Hematopoietic multipotent progenitor cell treated with erythropoietin and hydrocortisone succinate and interleukin-3 and kit ligand, for 15 days (in vitro differentiated cells): Measurements from ENCODE around the gene PGPEP1.
"Not testable (repeated sequence)": the region's sequence is repeated elsewhere in the genome, so short reads cannot be mapped to it uniquely, and the experiment has no call there.

Source experiments
- DNase-seq: peaks from one replicate; pipeline ENCODE4 v3.0.0-alpha.2; 2015; ENCODE audit warnings: low spot score

Gene PGPEP1

DNA sequence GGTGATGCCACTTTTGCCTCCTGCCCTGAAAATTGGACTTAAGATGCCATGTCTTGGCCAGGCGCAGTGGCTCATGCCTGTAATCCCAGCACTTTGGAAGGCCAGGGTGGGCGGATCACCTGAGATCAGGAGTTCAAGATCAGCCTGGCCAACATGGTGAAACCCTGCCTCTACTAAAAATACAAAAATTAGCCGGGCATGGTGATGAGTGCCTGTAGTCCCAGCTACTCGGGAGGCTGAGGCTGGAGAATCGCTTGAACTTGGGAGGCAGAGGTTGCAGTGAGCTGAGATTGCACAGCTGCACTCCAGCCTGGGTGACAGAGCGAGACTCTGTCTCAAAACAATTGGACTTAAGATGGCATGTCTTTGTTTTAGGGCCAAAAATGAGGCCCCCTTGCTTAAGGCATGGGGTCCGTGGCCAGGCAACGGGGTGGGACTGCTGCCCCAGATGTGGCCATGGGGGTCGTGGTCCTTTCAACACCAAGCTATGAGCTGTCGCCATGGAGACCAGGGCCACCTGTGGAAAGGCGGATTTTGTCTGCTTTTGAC is 24.0 kb downstream of the PGPEP1 start:
- DNase-seq: not testable (repeated sequence)

DNA sequence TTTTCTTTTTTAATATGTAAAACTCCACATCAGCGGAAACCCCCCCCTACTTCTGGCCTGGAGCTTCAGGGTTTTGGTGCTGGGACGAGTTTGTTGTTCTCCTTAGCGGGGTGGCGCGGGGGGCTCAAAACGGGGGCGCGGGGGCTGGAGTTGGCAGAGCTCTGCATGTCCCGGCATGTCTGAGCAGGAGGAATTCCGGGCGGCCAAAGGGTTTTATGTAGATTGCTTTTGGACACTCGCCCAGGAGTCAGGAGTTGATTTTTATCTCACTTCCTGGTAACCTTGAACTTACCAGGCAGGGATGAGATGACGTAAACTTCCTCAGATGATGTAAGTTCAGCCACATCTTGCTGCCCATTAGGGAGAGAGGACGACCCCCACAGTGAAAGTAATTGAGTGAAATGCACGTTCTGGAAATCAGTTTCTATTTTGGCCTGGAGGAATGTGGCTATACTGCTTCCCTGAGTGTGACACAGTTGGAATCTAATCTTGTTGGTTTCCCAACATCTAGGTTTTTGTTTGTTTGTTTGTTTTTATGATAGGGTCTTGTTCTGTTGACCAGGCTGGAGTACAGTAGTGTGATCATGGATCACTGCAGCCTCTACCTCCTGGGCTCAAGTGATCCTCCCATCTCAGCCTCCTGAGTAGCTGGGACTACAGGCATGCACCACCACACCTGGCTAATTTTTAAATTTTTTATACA is 24.6 kb downstream of the PGPEP1 start:
- peak; percentile 86 for DNase-seq

DNA sequence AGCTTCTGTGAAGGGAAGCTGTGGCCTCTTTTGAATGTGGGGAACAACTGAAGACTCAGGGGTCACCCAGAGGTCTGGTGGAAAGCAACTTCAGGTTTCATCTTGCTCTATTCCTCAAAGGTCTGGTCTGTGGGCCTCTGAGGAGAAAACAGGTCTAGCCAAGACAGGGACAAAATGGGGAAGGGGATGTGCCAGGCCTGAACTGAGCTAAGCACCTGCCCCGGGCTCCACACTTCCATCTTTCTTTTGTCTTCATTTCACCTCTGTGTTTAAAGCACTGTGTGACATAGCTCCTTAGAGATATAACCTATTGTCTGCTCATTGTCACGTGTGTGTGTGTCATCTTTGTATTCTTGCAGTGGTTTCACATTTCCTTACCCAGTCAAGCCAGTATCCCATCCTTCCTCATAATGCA is 25.6 kb downstream of the PGPEP1 start:
- DNase-seq: no peak

DNA sequence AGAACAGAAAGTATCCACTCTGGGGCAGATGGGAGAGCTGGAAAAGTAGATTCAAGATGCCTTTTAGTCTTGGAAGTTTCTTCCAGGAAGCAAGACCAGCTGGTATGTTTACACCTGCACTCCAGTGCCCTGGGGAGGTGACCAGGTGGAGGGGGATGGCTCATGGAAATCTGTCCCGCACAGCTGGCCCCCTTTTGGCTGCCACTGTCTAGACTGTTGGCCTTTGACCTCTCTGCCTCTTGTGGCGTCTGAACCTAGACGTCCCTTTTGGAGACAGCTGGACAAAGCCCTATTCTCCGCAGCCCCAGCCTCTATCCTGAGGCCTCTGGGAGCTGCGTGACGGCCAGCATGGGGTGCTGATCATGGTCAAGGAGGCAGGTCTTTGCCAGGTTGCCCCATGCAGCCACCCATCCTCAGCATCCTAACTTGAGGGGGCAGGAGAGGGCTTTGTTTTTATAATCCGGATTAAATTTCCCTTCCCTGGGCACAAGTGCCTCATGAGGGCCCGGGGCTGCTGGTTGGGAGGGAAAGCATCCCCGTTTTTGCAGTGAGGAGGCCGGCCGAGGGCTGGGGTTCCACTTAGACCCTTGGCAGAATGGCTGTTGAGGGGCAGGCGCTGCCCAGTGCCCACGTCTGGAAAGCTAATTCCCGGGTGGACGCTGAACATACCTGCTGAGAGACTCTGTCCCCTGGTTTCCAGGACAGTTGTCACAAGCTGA is 28.3 kb downstream of the PGPEP1 start:
- no peak for DNase-seq

DNA sequence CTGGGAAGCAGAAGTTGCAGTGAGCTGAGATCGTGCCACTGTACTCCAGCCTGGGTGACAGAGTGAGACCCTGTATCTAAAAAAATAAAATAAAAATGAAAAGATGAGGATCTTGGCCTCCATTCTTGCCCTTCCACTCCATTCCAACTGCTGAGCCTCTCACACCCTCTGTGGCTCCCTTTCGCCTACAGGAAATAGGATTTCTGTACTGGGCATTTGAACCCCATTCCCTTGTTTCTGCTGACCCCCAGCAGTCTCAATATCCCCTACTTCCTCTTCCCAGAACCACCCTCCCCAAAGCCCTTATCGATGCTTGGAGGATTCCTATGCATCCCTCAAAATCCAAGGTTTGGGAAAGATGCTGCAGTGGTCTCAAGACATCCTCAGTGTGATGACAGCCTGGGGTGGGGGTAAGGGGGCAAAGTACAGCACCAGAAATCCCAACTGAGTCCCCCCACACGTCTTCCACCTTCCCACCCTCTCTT is 33.1 kb downstream of the PGPEP1 start:
- no peak for DNase-seq

DNA sequence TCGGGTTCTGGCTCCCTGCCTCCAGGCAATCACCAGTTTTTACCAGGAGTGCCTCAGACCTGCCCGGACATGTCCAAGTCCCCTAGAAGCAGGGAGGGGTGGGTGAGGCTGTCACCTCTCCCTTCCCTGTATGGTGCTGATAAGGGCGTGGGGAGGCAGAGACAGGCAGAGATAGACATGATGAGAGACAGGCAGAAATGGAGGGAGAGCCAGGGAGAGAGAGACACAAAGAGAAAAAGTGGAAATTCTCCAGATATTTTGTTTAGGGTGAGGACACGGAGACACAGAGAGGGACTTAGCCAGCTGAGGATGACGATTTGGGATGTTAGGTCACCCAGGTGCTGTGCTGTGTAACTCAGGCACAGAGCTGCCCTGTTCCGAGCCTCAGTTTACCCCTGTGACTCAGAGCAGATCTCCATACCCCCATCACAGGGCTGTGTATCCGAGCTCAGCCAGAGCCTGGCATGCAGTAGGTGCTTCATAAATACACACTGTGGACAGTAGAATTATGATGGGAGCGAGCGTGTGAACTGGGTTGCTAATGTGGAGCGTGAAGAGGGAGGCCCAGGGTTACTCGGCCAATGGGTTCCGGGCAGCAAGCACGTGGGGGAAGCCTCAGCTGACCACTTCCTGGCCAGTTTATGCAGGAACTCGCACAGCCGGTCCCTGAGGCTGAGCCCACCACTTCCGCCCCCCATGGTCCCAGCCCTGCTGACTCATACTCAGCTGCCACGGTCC is 33.7 kb downstream of the PGPEP1 start:
- DNase-seq: peak; percentile 96

DNA sequence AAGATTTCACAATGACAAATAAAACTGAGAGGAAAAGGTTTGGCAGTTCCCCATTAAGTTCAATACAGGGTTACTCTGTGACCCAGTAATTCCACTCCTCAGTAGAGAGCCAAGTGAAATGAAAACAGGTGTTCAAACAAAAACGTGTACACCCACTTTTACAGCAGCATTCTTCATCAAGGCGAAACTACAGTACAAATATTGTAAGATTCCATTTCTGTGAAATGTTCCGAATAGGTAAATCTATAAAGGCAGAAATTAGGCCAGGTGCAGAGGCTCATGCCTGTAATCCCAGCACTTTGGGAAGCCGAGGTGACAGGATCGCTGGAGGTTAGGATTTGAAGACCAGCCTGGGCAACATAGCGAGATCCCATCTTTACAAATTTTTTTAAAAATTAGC is 36.6 kb downstream of the PGPEP1 start:
- DNase-seq: peak; percentile 9

DNA sequence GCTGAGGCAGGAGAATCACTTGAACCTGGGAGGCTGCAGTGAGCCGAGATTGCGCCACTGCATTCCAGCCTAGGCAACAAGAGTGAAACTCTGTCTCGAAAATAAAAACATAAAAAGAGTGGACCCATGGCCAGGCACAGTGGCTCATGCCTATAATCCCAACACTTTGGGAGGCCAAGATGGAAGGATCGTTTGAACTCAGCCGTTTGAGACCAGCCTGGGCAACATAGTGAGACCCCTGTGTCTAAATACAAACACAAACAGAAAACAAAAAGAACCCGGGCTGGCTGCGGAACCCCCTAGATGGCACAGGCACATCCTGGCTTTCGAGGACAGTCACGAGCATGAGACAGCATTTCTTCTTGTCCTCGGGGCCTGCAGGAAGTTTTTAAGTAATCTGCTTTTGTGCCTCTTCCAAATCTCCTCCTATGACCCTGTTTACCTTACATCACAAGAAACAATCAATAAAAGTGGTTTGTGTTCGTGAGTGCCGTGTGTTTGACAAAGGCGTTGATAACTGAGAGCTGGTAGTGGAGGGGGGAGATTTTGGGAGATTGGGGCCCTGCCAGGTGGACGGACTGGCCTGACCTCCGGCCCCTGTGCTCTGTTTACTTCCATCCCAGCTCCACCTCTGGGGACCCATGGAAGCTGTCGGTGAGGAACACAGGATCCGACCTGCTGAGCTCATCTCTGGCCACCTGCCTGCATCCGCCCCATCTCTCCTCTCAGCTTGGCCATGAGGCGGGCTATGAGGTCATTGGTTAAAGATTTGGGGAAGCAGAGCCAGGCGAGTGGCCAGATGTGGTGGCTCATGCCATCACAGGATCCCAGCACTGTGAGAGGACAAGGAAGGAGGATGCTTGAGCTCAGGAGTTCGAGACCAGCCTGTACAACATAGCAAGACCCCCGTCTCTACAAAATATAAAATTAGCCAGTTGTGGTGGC is 39.7 kb downstream of the PGPEP1 start:
- peak; percentile 70 for DNase-seq

DNA sequence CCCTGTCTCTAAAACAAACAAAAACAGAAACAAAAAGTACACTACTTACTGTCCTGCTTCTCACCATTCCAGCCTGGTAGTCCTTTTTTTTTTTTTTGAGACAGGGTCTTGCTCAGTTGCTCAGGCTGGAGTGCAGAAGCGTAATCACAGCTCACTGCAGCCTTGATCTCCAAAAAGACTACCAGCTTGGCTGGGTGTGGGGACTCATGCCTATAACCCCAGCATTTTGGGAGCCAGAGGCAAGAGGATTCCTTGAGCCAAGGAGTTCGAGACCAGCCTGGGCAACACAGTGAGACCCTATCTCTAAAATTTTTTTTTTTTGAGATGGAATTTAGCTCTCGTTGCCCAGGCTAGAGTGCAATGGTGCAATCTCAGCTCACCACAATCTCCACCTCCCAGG is 40.4 kb downstream of the PGPEP1 start:
- DNase-seq: no peak

DNA sequence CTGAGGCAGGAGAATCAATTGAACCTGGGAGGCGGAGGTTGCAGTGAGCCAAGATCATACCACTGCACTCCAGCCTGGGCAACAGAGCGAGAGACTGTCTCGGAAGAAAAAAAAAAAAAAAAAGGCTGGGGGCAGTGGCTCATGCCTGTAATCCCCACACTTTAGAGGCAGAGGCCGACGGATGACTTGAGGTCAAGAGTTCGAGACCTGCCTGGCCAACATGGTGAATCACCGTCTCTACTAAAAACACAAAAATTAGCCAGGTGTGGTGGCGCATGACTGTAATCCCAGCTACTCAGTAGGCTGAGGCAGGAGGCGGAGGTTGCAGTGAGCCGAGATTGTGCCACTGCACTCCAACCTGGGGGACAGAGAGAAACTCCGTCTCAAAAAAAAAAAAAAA is 43.2 kb downstream of the PGPEP1 start:
- DNase-seq: not testable (repeated sequence)

DNA sequence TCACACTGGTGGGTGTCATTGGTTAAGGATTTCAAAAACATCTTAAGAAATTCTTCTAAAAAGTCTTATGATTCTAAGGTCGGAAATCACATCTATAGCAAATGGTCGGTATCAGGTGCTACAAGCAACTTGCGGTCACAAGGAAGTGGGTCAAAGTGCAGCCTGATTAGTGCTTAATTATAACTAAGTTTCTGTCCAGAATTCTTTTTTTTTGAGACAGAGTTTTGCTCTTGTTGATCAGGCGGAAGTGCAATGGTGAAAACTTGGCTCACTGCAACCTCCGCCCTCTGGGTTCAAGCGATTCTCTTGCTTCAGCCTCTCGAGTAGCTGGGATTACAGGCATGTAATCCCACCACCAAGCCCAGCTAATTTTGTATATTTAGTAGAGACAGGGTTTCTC is 44.4 kb downstream of the PGPEP1 start:
- DNase-seq: peak; percentile 9

DNA sequence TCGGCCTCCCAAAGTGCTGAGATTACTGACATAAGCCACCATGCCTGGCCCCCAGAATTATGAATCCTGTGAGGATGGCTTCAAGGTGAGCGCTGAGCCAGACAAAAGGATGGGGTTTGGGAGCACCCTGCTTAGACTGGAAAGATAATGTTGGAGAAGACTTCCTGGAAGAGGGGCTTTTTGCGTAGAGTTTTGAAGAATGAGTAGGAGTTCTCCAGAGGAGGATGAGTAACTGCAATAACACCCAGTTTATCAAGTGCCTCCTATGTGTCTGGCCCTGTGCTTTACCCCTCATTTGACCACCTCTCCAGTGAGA is 44.9 kb downstream of the PGPEP1 start:
- DNase-seq: no peak

DNA sequence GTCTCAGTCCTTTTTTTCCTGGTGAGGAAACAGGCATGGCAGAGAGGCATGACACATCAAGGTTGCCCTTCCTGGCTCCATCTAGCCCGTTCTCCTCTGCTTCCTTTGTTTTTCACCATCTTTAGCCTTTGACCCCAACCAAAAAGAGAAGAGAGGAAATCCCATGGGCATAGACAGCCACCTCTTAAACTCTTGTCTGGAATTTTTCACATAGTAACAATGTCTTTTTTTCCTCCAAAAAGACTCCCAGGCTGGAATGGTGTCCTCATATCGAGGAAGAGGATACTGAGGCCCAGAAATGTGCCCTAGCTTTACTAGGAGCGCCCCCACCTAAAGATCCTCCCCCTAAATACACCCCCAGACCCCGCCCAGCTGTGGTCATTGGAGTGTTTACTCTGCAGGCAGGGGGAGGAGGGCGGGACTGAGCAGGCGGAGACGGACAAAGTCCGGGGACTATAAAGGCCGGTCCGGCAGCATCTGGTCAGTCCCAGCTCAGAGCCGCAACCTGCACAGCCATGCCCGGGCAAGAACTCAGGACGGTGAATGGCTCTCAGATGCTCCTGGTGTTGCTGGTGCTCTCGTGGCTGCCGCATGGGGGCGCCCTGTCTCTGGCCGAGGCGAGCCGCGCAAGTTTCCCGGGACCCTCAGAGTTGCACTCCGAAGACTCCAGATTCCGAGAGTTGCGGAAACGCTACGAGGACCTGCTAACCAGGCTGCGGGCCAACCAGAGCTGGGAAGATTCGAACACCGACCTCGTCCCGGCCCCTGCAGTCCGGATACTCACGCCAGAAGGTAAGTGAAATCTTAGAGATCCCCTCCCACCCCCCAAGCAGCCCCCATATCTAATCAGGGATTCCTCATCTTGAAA is 45.5 kb downstream of the PGPEP1 start, which contains the start of gene GDF15:
GDF15 (plus strand) TSS at position 484 of the 868 bp plus-strand sequence; CDS start at position 516, 32 bp downstream.
- peak; percentile 82 for DNase-seq

DNA sequence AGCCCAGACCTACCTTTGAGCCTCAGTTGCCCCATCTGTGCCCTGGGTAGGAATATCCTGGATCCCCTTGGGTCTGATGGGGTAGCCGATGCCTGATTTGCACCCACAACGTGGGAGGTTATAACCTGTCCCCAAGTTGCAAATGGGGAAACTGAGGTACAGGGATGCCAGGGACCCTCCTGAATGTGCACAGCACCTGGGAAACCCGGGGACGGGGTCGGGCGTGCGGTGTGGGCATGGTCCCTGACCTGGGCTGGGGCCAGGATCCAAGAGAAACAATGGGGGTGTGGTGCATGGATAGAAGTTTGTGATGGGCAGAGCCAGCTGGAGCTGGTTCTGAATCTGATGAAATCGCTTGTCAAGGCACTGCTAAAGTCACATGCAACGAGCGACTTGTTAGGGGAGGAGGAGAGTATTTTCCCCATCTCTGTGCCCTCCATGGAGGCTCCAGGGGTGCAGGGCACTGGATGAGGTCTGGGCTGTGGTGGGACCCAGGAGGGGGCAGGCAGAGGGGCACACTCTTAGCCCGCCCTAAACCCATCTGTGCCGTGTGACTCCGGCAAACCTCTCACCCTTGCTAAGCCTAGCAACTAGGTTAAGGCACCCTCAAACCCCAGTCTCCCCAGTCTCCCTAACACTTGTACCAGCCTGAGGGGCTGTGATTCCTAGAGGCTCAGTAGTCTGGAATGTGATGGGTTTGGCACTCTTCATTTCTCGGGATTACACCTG is 46.3 kb downstream of the PGPEP1 start:
- DNase-seq: peak; percentile 72

DNA sequence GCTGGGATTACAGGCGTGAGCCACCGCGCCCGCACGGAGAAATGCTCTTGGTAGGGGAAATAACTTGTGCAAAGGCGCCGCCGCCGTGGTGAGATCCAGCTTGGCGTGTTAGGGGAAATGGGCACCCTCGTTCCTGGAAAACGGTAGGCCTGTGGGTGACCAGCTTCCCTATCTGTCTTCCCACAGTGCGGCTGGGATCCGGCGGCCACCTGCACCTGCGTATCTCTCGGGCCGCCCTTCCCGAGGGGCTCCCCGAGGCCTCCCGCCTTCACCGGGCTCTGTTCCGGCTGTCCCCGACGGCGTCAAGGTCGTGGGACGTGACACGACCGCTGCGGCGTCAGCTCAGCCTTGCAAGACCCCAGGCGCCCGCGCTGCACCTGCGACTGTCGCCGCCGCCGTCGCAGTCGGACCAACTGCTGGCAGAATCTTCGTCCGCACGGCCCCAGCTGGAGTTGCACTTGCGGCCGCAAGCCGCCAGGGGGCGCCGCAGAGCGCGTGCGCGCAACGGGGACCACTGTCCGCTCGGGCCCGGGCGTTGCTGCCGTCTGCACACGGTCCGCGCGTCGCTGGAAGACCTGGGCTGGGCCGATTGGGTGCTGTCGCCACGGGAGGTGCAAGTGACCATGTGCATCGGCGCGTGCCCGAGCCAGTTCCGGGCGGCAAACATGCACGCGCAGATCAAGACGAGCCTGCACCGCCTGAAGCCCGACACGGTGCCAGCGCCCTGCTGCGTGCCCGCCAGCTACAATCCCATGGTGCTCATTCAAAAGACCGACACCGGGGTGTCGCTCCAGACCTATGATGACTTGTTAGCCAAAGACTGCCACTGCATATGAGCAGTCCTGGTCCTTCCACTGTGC is 47.9 kb downstream of the PGPEP1 start:
- DNase-seq: peak; percentile 90

DNA sequence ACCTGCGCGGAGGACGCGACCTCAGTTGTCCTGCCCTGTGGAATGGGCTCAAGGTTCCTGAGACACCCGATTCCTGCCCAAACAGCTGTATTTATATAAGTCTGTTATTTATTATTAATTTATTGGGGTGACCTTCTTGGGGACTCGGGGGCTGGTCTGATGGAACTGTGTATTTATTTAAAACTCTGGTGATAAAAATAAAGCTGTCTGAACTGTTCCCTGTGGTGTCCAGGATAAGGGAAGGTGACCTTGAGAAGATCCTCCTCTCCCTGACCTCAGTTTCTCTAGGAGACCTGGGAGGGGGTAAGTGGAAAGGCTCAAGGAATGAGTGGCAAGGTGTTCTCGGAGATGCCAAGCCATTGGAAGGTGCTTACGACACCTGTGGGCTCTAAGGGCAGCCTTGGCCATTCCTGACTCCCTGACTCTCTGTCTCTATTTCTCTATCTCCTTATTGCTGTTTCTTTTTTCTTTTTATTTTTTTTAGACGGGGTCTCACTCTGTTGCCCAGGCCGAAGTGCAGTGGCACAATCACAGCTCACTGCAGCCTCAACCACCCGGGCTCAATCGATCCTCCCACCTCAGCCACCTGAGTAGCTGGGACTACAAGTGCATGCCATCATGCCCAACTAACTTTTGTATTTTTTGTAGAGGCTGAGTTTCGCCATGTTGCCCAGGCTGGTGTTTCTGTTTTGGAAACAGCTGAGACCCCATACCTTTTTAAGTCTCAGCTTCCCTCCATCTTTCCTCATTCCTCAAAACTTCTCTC is 48.7 kb downstream of the PGPEP1 start:
- no peak for DNase-seq

DNA sequence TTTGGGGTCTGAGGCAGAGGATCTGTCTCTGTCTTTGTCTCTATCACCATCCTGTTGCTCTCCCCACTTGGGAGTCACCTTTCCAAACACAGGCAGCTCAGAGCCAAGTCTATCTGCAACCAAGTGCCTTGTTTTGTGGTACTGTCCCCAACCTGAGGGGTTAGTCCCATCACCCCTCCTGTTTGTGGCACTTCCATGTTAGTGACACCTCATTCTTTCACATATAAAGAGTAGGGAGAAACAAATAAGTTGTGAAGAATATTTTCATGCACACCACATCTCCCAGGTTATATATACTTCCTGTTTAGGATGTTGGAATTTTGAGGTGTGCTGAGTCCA is 49.3 kb downstream of the PGPEP1 start:
- DNase-seq: peak; percentile 21
